Measurements from ENCODE around the gene CPA5.
A peak's percentile ranks its signal among the peaks of the same experiment; 100 is the strongest.
"Not testable (repeated sequence)": the region's sequence is repeated elsewhere in the genome, so short reads cannot be mapped to it uniquely, and the experiment has no call there.

The CPA5 gene

GRCh38 chr7:130344271-130344866 lies at the start of gene CPA5:
Gene CPA5, plus strand, starts transcription at chr7:130344816. Its CDS starts 1,670 bp downstream, at chr7:130346486.
- no peak for DNase-seq

- DNase-seq, result no peak
Observed at GRCh38 chr7:130296221-130296951, 48.2 kb upstream of the CPA5 start.

- peak in 8 of 51 donors; percentile 5 to 43 (median 19) for DNase-seq
Observed at GRCh38 chr7:130297628-130298543, 46.7 kb upstream of the CPA5 start.

GRCh38 chr7:130298544-130299326 lies 45.9 kb upstream of the CPA5 start:
- DNase-seq, result no peak

- DNase-seq, result no peak
Observed at GRCh38 chr7:130299866-130300265, 44.8 kb upstream of the CPA5 start.

- DNase-seq, result no peak
Observed at GRCh38 chr7:130301501-130302020, 43.1 kb upstream of the CPA5 start.

GRCh38 chr7:130302649-130303048 lies 42.0 kb upstream of the CPA5 start:
- no peak for DNase-seq

- no peak for DNase-seq
Observed at GRCh38 chr7:130303127-130303526, 41.5 kb upstream of the CPA5 start.

- DNase-seq, result no peak
Observed at GRCh38 chr7:130303551-130303950, 41.1 kb upstream of the CPA5 start.

GRCh38 chr7:130303982-130304381 lies 40.6 kb upstream of the CPA5 start:
- peak in 1 of 51 donors; percentile 27 for DNase-seq

GRCh38 chr7:130304878-130305277 lies 39.7 kb upstream of the CPA5 start:
- no peak for DNase-seq

GRCh38 chr7:130305433-130306042 lies 39.1 kb upstream of the CPA5 start:
- peak in 1 of 51 donors; percentile 1 for DNase-seq

GRCh38 chr7:130309986-130310385 lies 34.6 kb upstream of the CPA5 start:
- no peak for DNase-seq

- no peak for DNase-seq
Observed at GRCh38 chr7:130314305-130314704, 30.3 kb upstream of the CPA5 start.

- no peak for DNase-seq
Observed at GRCh38 chr7:130319541-130319940, 25.1 kb upstream of the CPA5 start.

- not testable (repeated sequence) for DNase-seq
Observed at GRCh38 chr7:130321542-130322229, 22.9 kb upstream of the CPA5 start.

- no peak for DNase-seq
Observed at GRCh38 chr7:130322615-130323014, 22.0 kb upstream of the CPA5 start.

GRCh38 chr7:130324306-130324943 lies 20.2 kb upstream of the CPA5 start:
- no peak for DNase-seq

GRCh38 chr7:130329681-130330080 lies 14.9 kb upstream of the CPA5 start:
- DNase-seq, result no peak

Measured in hypothalamus (tissue), 51 donors.